ENCODE measurements around the gene STAC2. TPM values are rescaled to one million over a fixed set of nuclear protein-coding genes. Genes with fewer than 3 reads are reported as not detected.

Gene STAC2
- total RNA-seq, 2 experiments from 2014 or later = 0.03 TPM; not detected in 1

- peaks cover 44% of the 10 kb centered on the region for H3K79me2 ChIP-seq (ENCODE audit: insufficient read depth, low read depth, low read length)
- peaks cover 47% of the 10 kb centered on the region for H3K36me3 ChIP-seq (ENCODE audit: insufficient read depth, low read length)
- ChIA-PET CTCF (ENCODE audit: unreplicated experiment) (no interaction called here), POLR2A (interaction anchor here (0.6 kb wide), 1 partner anchor 76 kb away, joined by 3 read pairs; no protein-coding TSS in a partner anchor)
- peak within 1 kb of the TSS; percentile 88 for H3K27ac ChIP-seq (ENCODE audit: low read depth, low read length, poor library complexity, severe bottlenecking)
- no peaks in the 10 kb centered on the region for H3K9me3 ChIP-seq (ENCODE audit: low read length)
- H3K4me1 ChIP-seq (ENCODE audit: insufficient read depth, low read length, poor library complexity, severe bottlenecking) = peaks cover 60% of the 10 kb centered on the region
- peaks cover 16% of the 10 kb centered on the region for H4K20me1 ChIP-seq (ENCODE audit: insufficient read depth, low read length)
- intact Hi-C loops (cut with micrococcal nuclease; ENCODE audit: unreplicated experiment) = loop anchor here (2.0 kb wide), 1 partner anchor 25 kb away; no protein-coding TSS in a partner anchor
- peak within 1 kb of the TSS; percentile 23; the same call in 1 of the 2 replicates for H2AFZ ChIP-seq (ENCODE audit: low read length)
- peak; percentile 82 for DNase-seq (ENCODE audit: low spot score)
- peak within 1 kb of the TSS; percentile 91 for H3K4me3 ChIP-seq (ENCODE audit: low read depth, low read length, poor library complexity, severe bottlenecking)
- peak within 1 kb of the TSS; percentile 96 for H3K4me2 ChIP-seq (ENCODE audit: low read length)
- H3K9me2 ChIP-seq (ENCODE audit: insufficient read depth, low read length) = no peaks in the 10 kb centered on the region
- TF ChIP-seq EZH2phosphoT487 (IDR thresholded peaks at IDR 0.05; ENCODE audit: borderline replicate concordance, low read depth, low read length) = no peak
- TF ChIP-seq CTCF (conservative IDR thresholded peaks at IDR 0.05; ENCODE audit: low read length) = no peak
- BruUV-seq (replicated peaks) = no TSS peak
These were observed 28.2 kb downstream of the STAC2 start, which contains the start of gene CACNB1 for GRCh38 chr17:39197380-39198185. Gene CACNB1 (minus strand): TSS chr17:39197669. CDS start chr17:39197495, 174 bp downstream.

- CTCF ChIA-PET (ENCODE audit: unreplicated experiment) = no interaction called here
- no TSS peak for BruUV-seq (replicated peaks)
- H2AFZ ChIP-seq (ENCODE audit: low read length) = no peak overlapping the region
These were observed 28.9 kb downstream of the STAC2 start for GRCh38 chr17:39196808-39197291.

More at GRCh38 chr17:39196808-39197291, 28.9 kb downstream of the STAC2 start:
- no peaks in the 10 kb centered on the region for H3K9me2 ChIP-seq (ENCODE audit: insufficient read depth, low read length)
- DNase-seq (ENCODE audit: low spot score) = peak; percentile 62
- TF ChIP-seq EZH2phosphoT487 (IDR thresholded peaks at IDR 0.05; ENCODE audit: borderline replicate concordance, low read depth, low read length) = no peak
- TF ChIP-seq CTCF (conservative IDR thresholded peaks at IDR 0.05; ENCODE audit: low read length) = no peak
- peak overlapping the region; percentile 96 for H3K4me2 ChIP-seq (ENCODE audit: low read length)
- H3K27ac ChIP-seq (ENCODE audit: low read depth, low read length, poor library complexity, severe bottlenecking) = peak overlapping the region; percentile 88
- intact Hi-C loops (cut with micrococcal nuclease; ENCODE audit: unreplicated experiment) = loop anchor here (2.0 kb wide), 1 partner anchor 24 kb away; no protein-coding TSS in a partner anchor
- H3K36me3 ChIP-seq (ENCODE audit: insufficient read depth, low read length) = peaks cover 47% of the 10 kb centered on the region
- H3K9me3 ChIP-seq (ENCODE audit: low read length) = no peaks in the 10 kb centered on the region
- POLR2A ChIA-PET = interaction anchor here (0.6 to 1.5 kb wide), 2 partner anchors 24 to 75 kb away, joined by 3 to 5 read pairs; no protein-coding TSS in a partner anchor
- H3K4me1 ChIP-seq (ENCODE audit: insufficient read depth, low read length, poor library complexity, severe bottlenecking) = peaks cover 53% of the 10 kb centered on the region
- H3K4me3 ChIP-seq (ENCODE audit: low read depth, low read length, poor library complexity, severe bottlenecking) = peak overlapping the region; percentile 91
- peaks cover 8% of the 10 kb centered on the region for H4K20me1 ChIP-seq (ENCODE audit: insufficient read depth, low read length)
- H3K79me2 ChIP-seq (ENCODE audit: insufficient read depth, low read depth, low read length) = peaks cover 36% of the 10 kb centered on the region

Measured in OCI-LY7 (cell line).